ENCODE data around the gene MYL3. TPM values are rescaled to one million over a fixed set of nuclear protein-coding genes. Genes with fewer than 3 reads are reported as not detected.
"Not testable (repeated sequence)": the region's sequence is repeated elsewhere in the genome, so short reads cannot be mapped to it uniquely, and the experiment has no call there.

Gene MYL3
- polyA plus RNA-seq, 4 donors, result 1.4 to 81.6 (median 24.2) TPM

DNA sequence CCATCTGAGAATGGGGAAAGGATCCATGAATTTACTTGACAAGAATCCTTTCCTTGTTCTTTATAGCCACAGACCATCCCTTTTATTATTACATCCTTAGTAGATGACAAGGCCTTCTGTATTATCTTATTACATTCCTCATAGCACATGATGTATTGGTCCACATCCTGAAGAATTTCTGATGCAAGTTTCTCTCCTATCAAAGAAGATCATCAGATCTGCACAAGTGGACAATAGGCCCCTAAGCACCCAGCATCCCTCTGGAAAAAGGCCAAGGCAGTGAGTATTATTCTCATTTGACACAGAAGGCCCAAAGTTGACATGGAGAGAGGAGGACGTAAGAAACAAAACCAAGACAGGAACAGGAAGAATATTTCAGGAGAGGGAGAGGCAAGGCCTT lies 31.4 kb downstream of the MYL3 start:
- H3K9me3 ChIP-seq (ENCODE audit: control insufficient read depth in 2 of 2, insufficient read depth in 1 of 2, low read depth in 1 of 2, low read length in 1 of 2), result peaks cover 0 to 5% of the 10 kb centered on the region in 2 donors
- H3K27me3 ChIP-seq (ENCODE audit: control insufficient read depth in 3 of 3, insufficient read depth in 3 of 3, low read length in 3 of 3), result no peaks in the 10 kb centered on the region
- H3K36me3 ChIP-seq (ENCODE audit: control insufficient read depth in 3 of 3, insufficient read depth in 2 of 3, low read depth in 1 of 3, low read length in 3 of 3), result no peaks in the 10 kb centered on the region
- FAIRE-seq (no peak), DNase-seq (no peak)
- no peaks in the 10 kb centered on the region for H3K4me1 ChIP-seq (ENCODE audit: control insufficient read depth in 3 of 3, insufficient read depth in 2 of 3, low read depth in 1 of 3, low read length in 2 of 3)
- H3K27ac ChIP-seq (ENCODE audit: low read depth in 1 of 3, low read length in 2 of 3), result no peak overlapping the region
- no peak overlapping the region for H3K4me3 ChIP-seq (ENCODE audit: low read depth in 1 of 3, low read length in 3 of 3)
- WGBS, 3 donors, result 32 to 86% (median 77%) methylated on average over 1 of the region's 1 CpG

DNA sequence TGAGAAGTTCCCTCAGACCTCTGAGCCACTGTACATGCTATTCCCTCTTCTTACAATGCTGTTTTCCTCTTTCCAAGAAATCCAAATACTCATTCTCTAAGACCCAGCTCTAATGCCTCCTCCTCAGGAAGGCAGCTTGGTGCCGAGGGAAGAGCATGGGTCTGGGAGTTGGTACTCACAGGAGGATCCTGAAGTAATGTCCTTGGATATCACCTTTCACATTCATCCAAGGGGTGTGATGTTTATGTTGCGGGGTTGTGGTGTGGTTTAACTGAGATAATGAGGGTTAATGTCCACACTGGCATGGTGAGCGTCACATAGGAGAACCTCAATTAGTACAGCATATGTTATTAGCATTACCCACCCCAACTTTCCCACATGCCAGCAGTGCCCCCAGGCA lies 31.9 kb downstream of the MYL3 start:
- peaks cover 0 to 5% of the 10 kb centered on the region in 2 donors for H3K9me3 ChIP-seq (ENCODE audit: control insufficient read depth in 2 of 2, insufficient read depth in 1 of 2, low read depth in 1 of 2, low read length in 1 of 2)
- no peaks in the 10 kb centered on the region for H3K4me1 ChIP-seq (ENCODE audit: control insufficient read depth in 3 of 3, insufficient read depth in 2 of 3, low read depth in 1 of 3, low read length in 2 of 3)
- H3K36me3 ChIP-seq (ENCODE audit: control insufficient read depth in 3 of 3, insufficient read depth in 2 of 3, low read depth in 1 of 3, low read length in 3 of 3), result no peaks in the 10 kb centered on the region
- 49 to 82% (median 72%) methylated on average over 3 of the region's 3 CpGs for WGBS, 3 donors
- FAIRE-seq, result no peak
- H3K4me3 ChIP-seq (ENCODE audit: low read depth in 1 of 3, low read length in 3 of 3), result no peak overlapping the region
- H3K27me3 ChIP-seq (ENCODE audit: control insufficient read depth in 3 of 3, insufficient read depth in 3 of 3, low read length in 3 of 3), result no peaks in the 10 kb centered on the region
- peak in 1 of 2 donors; percentile 18 for DNase-seq
- no peak overlapping the region for H3K27ac ChIP-seq (ENCODE audit: low read depth in 1 of 3, low read length in 2 of 3)

DNA sequence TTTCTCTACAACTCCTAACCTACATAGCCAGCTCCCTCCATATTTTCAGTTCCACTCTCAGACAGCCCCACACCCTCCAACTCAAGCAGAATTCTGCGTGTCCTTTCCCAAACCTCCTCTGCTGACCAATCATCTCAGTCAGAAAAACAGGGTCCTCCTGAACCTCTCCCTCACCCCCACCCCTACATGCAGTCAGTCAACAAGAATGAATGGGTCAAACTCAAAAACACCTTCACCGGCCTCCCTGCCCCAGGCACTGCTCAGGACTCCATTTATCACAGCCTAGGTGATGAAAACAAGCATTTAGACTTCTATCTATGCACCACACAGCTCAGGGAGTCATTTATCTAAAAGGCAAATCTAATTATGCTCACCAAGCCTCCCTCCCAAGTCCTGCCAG lies 32.4 kb downstream of the MYL3 start:
- WGBS, 3 donors, result 82 to 91% (median 87%) methylated on average over 2 of the region's 2 CpGs
- Histone ChIP-seq H3K9me3 (ENCODE audit: control insufficient read depth in 2 of 2, insufficient read depth in 1 of 2, low read depth in 1 of 2, low read length in 1 of 2) (peaks cover 0 to 5% of the 10 kb centered on the region in 2 donors), H3K27me3 (ENCODE audit: control insufficient read depth in 3 of 3, insufficient read depth in 3 of 3, low read length in 3 of 3) (no peaks in the 10 kb centered on the region), H3K4me1 (ENCODE audit: control insufficient read depth in 3 of 3, insufficient read depth in 2 of 3, low read depth in 1 of 3, low read length in 2 of 3) (no peaks in the 10 kb centered on the region), H3K36me3 (ENCODE audit: control insufficient read depth in 3 of 3, insufficient read depth in 2 of 3, low read depth in 1 of 3, low read length in 3 of 3) (no peaks in the 10 kb centered on the region), H3K4me3 (ENCODE audit: low read depth in 1 of 3, low read length in 3 of 3) (no peak overlapping the region), H3K27ac (ENCODE audit: low read depth in 1 of 3, low read length in 2 of 3) (no peak overlapping the region)
- FAIRE-seq (no peak), DNase-seq (no peak)

DNA sequence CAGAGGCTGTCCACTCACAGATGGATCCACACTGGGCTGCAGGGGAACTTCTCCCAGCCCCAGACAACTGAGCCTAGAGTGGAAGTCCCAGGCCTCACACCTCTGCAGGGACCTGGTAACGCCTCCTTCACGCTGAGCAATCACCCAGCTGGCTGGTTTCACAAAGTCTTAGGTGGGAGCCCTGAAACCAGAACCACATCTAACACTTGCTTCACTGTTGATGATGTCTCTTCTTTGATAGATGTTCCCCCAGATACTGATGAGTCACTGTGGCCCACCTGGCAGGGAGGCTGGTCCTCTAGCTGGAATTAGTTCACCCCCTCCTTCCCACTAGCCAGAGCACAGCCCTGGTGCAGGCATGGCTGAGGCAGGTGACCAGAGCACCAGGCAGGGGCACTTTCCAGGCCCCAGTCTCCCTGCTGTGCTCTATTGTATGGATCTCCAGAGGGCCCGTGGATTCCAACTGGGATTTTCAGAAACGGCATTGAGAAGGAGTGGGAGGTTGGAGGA lies 33.5 kb downstream of the MYL3 start:
- WGBS, 3 donors, result 70 to 80% (median 79%) methylated on average over 4 of the region's 4 CpGs
- Histone ChIP-seq H3K4me1 (ENCODE audit: control insufficient read depth in 3 of 3, insufficient read depth in 2 of 3, low read depth in 1 of 3, low read length in 2 of 3) (no peaks in the 10 kb centered on the region), H3K9me3 (ENCODE audit: control insufficient read depth in 2 of 2, insufficient read depth in 1 of 2, low read depth in 1 of 2, low read length in 1 of 2) (peaks cover 0 to 5% of the 10 kb centered on the region in 2 donors)

DNA sequence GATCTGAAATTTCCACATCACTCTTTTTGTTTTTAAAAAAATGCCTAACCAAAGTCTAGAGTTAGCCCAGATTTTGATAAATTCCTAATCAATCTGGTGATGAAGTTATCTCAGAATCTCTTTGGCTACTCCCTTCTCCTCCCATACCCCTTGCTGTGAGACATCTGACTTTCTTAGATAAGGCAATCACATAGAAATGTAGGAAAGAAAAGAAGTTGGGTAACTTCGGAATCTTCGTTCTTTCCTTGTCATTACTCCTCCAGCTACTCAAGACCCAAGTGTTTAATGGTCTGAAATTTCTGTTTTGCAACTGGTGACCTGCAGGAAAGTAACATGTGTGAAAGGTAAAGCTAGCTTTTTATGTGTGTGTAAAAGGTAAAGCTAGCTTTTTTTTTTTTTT lies 37.8 kb downstream of the MYL3 start:
- no peaks in the 10 kb centered on the region for H3K4me1 ChIP-seq (ENCODE audit: control insufficient read depth in 3 of 3, insufficient read depth in 2 of 3, low read depth in 1 of 3, low read length in 2 of 3)
- DNase-seq (no peak), FAIRE-seq (no peak)
- H3K27ac ChIP-seq (ENCODE audit: low read depth in 1 of 3, low read length in 2 of 3), result no peak overlapping the region
- WGBS, 3 donors, result 88 to 92% (median 91%) methylated on average over 2 of the region's 2 CpGs
- H3K9me3 ChIP-seq (ENCODE audit: control insufficient read depth in 2 of 2, insufficient read depth in 1 of 2, low read depth in 1 of 2, low read length in 1 of 2), result peaks cover 0 to 17% of the 10 kb centered on the region in 2 donors
- no peaks in the 10 kb centered on the region for H3K36me3 ChIP-seq (ENCODE audit: control insufficient read depth in 3 of 3, insufficient read depth in 2 of 3, low read depth in 1 of 3, low read length in 3 of 3)
- peaks cover 0 to 2% (median 0%) of the 10 kb centered on the region in 3 donors for H3K27me3 ChIP-seq (ENCODE audit: control insufficient read depth in 3 of 3, insufficient read depth in 3 of 3, low read length in 3 of 3)
- H3K4me3 ChIP-seq (ENCODE audit: low read depth in 1 of 3, low read length in 3 of 3), result no peak overlapping the region

More for the DNA sequence above, 33.5 kb downstream of the MYL3 start:
- H3K27ac ChIP-seq (ENCODE audit: low read depth in 1 of 3, low read length in 2 of 3), result no peak overlapping the region
- no peaks in the 10 kb centered on the region for H3K27me3 ChIP-seq (ENCODE audit: control insufficient read depth in 3 of 3, insufficient read depth in 3 of 3, low read length in 3 of 3)
- DNase-seq, result no peak
- H3K36me3 ChIP-seq (ENCODE audit: control insufficient read depth in 3 of 3, insufficient read depth in 2 of 3, low read depth in 1 of 3, low read length in 3 of 3), result no peaks in the 10 kb centered on the region
- H3K4me3 ChIP-seq (ENCODE audit: low read depth in 1 of 3, low read length in 3 of 3), result no peak overlapping the region
- FAIRE-seq, result no peak

DNA sequence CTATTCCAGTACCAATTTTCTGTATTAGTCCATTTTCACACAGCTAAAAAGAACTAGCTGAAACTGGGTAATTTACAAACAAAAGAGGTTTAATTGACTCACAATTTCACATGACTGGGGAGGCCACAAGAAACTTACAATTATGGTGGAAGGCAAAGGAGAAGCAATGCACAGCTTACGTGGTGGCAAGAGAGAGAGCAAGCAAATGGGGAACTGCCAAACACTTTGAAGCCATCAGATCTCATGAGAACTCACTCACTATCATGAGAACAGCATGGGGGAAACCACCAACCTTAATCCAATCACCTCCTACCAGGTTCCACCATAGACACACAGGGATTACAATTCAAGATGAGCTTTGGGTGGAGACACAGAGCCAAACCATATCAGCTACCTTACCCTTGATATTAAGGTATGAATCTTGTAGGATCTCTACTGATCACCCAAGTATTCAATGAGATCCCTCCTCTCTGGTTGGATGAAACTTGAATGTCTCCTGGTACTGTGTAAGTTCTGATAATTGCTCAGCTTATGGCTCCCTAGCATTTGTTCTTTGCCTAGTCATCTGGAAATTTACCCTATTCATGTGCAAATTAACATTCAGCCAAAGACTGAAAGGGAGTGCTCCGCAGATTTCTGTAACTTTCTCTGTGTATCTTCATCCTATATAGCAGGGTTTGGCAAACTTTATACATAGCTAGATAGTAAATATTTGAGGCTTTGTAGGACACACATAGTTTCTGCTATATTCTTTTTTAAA lies 38.9 kb downstream of the MYL3 start:
- DNase-seq, result no peak
- Histone ChIP-seq H3K9me3 (ENCODE audit: control insufficient read depth in 2 of 2, insufficient read depth in 1 of 2, low read depth in 1 of 2, low read length in 1 of 2) (peaks cover 0 to 17% of the 10 kb centered on the region in 2 donors), H3K4me3 (ENCODE audit: low read depth in 1 of 3, low read length in 3 of 3) (no peak overlapping the region), H3K27me3 (ENCODE audit: control insufficient read depth in 3 of 3, insufficient read depth in 3 of 3, low read length in 3 of 3) (peaks cover 0 to 2% (median 0%) of the 10 kb centered on the region in 3 donors), H3K27ac (ENCODE audit: low read depth in 1 of 3, low read length in 2 of 3) (no peak overlapping the region), H3K4me1 (ENCODE audit: control insufficient read depth in 3 of 3, insufficient read depth in 2 of 3, low read depth in 1 of 3, low read length in 2 of 3) (no peaks in the 10 kb centered on the region), H3K36me3 (ENCODE audit: control insufficient read depth in 3 of 3, insufficient read depth in 2 of 3, low read depth in 1 of 3, low read length in 3 of 3) (no peaks in the 10 kb centered on the region)
- 83 to 91% (median 85%) methylated on average over 2 of the region's 2 CpGs for WGBS, 3 donors
- no peak for FAIRE-seq

DNA sequence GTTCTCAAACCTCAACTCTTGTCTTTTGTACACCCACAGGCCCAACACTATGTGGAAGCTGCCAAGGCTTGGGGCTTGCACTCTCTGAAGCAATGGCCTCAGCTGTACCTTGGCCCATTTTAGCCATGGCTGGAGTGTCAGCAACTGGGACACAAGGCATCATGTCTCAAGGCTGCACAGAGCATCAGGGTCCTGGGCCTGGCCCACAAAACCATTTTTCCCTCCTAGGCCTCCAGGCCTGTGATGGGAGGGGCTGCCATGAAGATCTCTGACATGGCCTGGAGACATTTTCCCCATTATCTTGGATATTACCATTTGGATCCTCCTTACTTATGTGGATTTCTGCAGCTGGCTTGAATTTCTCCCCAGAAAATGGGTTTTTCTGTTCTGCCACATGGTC lies 39.9 kb downstream of the MYL3 start:
- not testable (repeated sequence) for FAIRE-seq; H3K27me3 ChIP-seq (ENCODE audit: control insufficient read depth in 3 of 3, insufficient read depth in 3 of 3, low read length in 3 of 3); DNase-seq; H3K4me1 ChIP-seq (ENCODE audit: control insufficient read depth in 3 of 3, insufficient read depth in 2 of 3, low read depth in 1 of 3, low read length in 2 of 3); H3K36me3 ChIP-seq (ENCODE audit: control insufficient read depth in 3 of 3, insufficient read depth in 2 of 3, low read depth in 1 of 3, low read length in 3 of 3); H3K27ac ChIP-seq (ENCODE audit: low read depth in 1 of 3, low read length in 2 of 3); H3K4me3 ChIP-seq (ENCODE audit: low read depth in 1 of 3, low read length in 3 of 3)
- H3K9me3 ChIP-seq (ENCODE audit: control insufficient read depth in 2 of 2, insufficient read depth in 1 of 2, low read depth in 1 of 2, low read length in 1 of 2), result peaks cover 0 to 17% of the 10 kb centered on the region in 2 donors

DNA sequence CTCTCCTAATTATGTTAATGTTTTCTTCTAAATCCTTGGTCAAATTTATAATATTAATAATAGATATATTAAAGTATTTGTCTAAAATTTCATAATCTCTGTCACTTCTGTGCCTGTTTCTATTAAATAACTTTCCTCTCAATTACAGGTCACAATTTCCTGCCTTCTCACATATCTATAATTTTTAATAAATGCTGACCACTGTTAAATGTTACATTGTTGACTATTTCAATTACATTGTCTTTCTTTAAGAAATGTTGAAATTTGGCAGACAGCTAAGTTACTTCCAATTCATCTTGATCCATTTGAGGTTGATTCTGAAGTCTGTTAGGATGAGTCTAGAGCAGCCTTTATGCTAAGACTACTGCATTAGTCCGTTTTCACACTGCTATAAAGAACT lies 41.7 kb downstream of the MYL3 start:
- FAIRE-seq (no peak), DNase-seq (no peak)
- peaks cover 0 to 17% of the 10 kb centered on the region in 2 donors for H3K9me3 ChIP-seq (ENCODE audit: control insufficient read depth in 2 of 2, insufficient read depth in 1 of 2, low read depth in 1 of 2, low read length in 1 of 2)
- no peaks in the 10 kb centered on the region for H3K36me3 ChIP-seq (ENCODE audit: control insufficient read depth in 3 of 3, insufficient read depth in 2 of 3, low read depth in 1 of 3, low read length in 3 of 3)
- no peaks in the 10 kb centered on the region for H3K4me1 ChIP-seq (ENCODE audit: control insufficient read depth in 3 of 3, insufficient read depth in 2 of 3, low read depth in 1 of 3, low read length in 2 of 3)
- no peak overlapping the region for H3K27ac ChIP-seq (ENCODE audit: low read depth in 1 of 3, low read length in 2 of 3)
- WGBS, 3 donors, result 76 to 86% (median 81%) methylated on average over 1 of the region's 1 CpG
- peaks cover 0 to 2% (median 0%) of the 10 kb centered on the region in 3 donors for H3K27me3 ChIP-seq (ENCODE audit: control insufficient read depth in 3 of 3, insufficient read depth in 3 of 3, low read length in 3 of 3)
- no peak overlapping the region for H3K4me3 ChIP-seq (ENCODE audit: low read depth in 1 of 3, low read length in 3 of 3)

DNA sequence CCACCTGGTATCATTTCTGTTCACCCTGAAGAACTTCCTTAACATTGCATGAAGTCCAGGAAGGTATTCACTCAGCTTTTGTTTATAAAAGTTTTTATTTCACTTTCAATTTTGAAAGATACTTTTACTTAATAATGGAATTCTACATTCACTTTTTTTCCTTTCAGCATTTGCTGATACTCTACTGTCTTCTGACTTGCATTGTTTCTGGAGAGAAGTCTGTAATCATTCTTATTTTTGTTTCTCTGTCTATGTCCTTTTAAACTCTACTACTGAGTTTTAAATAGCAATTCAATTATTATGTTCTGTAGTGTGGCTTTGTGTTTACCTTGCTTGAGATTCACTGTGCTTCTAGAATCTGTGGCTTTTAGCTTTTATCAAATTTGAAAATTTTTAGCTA lies 42.4 kb downstream of the MYL3 start:
- no peak overlapping the region for H3K4me3 ChIP-seq (ENCODE audit: low read depth in 1 of 3, low read length in 3 of 3)
- no peak for DNase-seq
- peaks cover 0 to 2% (median 0%) of the 10 kb centered on the region in 3 donors for H3K27me3 ChIP-seq (ENCODE audit: control insufficient read depth in 3 of 3, insufficient read depth in 3 of 3, low read length in 3 of 3)
- peaks cover 0 to 17% of the 10 kb centered on the region in 2 donors for H3K9me3 ChIP-seq (ENCODE audit: control insufficient read depth in 2 of 2, insufficient read depth in 1 of 2, low read depth in 1 of 2, low read length in 1 of 2)
- H3K36me3 ChIP-seq (ENCODE audit: control insufficient read depth in 3 of 3, insufficient read depth in 2 of 3, low read depth in 1 of 3, low read length in 3 of 3), result no peaks in the 10 kb centered on the region
- H3K4me1 ChIP-seq (ENCODE audit: control insufficient read depth in 3 of 3, insufficient read depth in 2 of 3, low read depth in 1 of 3, low read length in 2 of 3), result no peaks in the 10 kb centered on the region
- FAIRE-seq, result no peak
- no peak overlapping the region for H3K27ac ChIP-seq (ENCODE audit: low read depth in 1 of 3, low read length in 2 of 3)

Measured in small intestine (tissue), 7 donors.